ENCODE results near the gene KRTAP5-3. TPM values are rescaled to one million over a fixed set of nuclear protein-coding genes. Genes with fewer than 3 reads are reported as not detected.
"Not testable (repeated sequence)": the region's sequence is repeated elsewhere in the genome, so short reads cannot be mapped to it uniquely, and the experiment has no call there.

Gene KRTAP5-3
- total RNA-seq, 1 experiment from 2014 or later, result not detected

GRCh38 chr11:1603629-1604028, 4.6 kb downstream of the KRTAP5-3 start:
- Histone ChIP-seq H3K79me2 (ENCODE audit: insufficient read depth, low read length) (no peaks in the 10 kb centered on the region), H3K23ac (ENCODE audit: insufficient read length, low read depth, low read length) (no peak overlapping the region), H3K27me3 (ENCODE audit: insufficient read depth, low read length) (no peaks in the 10 kb centered on the region), H2AFZ (ENCODE audit: low read length) (no peak overlapping the region), H2AK5ac (ENCODE audit: insufficient read length, low read length) (no peak overlapping the region), H2BK120ac (ENCODE audit: low read depth, low read length, poor library complexity, severe bottlenecking) (no peak overlapping the region), H3K18ac (ENCODE audit: insufficient read length, low read depth, low read length) (no peak overlapping the region), H3K4ac (ENCODE audit: low read depth, low read length) (no peak overlapping the region), H2BK15ac (ENCODE audit: low read depth, low read length) (no peak overlapping the region), H3K79me1 (ENCODE audit: insufficient read depth, low read depth, low read length, poor library complexity, severe bottlenecking) (no peaks in the 10 kb centered on the region), H3K23me2 (ENCODE audit: insufficient read length, low read depth, low read length, poor library complexity, severe bottlenecking) (no peaks in the 10 kb centered on the region), H4K20me1 (ENCODE audit: control insufficient read depth, insufficient read depth, insufficient read length) (no peaks in the 10 kb centered on the region), H2BK20ac (ENCODE audit: low read depth, low read length, poor library complexity, severe bottlenecking) (no peak overlapping the region), H3K56ac (ENCODE audit: insufficient read length, low read depth, low read length) (no peak overlapping the region), H3K9me3 (ENCODE audit: control insufficient read depth, low read depth, low read length) (no peaks in the 10 kb centered on the region), H2BK12ac (ENCODE audit: insufficient read length, low read depth, low read length) (no peak overlapping the region), H4K8ac (replicated peaks; ENCODE audit: insufficient read length, low read depth, low read length) (no peak overlapping the region), H4K91ac (ENCODE audit: insufficient read length, low read depth, low read length) (no peak overlapping the region), H3K9ac (ENCODE audit: extremely low read depth, insufficient read length, low read length) (no peak overlapping the region), H3T11ph (ENCODE audit: low read length) (no peak overlapping the region), H3K27ac (ENCODE audit: insufficient read length, low read depth, low read length) (no peak overlapping the region), H4K5ac (ENCODE audit: insufficient read length, low read depth, low read length) (no peak overlapping the region), H2BK5ac (ENCODE audit: insufficient read length, low read length) (no peak overlapping the region), H3K4me2 (ENCODE audit: insufficient read depth, insufficient read length, low read length) (no peak overlapping the region), H3K4me1 (ENCODE audit: insufficient read depth, low read length) (no peaks in the 10 kb centered on the region), H3K14ac (ENCODE audit: insufficient read depth, low read length) (no peak overlapping the region)
- Mint-ChIP-seq H3K9me3 (peaks cover 13 to 19% of the 10 kb centered on the region in 2 experiments), H3K4me1 (peaks cover 15 to 22% of the 10 kb centered on the region in 2 experiments), H3K27me3 (ENCODE audit: low read depth) (peaks cover 46% of the 10 kb centered on the region), H3K27ac (no peak overlapping the region), H3K4me3 (no peak overlapping the region), H3K36me3 (ENCODE audit: insufficient read depth in 1 of 3, low read depth in 3 of 3) (peaks cover 4 to 8% (median 4%) of the 10 kb centered on the region in 3 experiments; a peak in 6 of 7 replicates)
- no CpG with 5 or more reads among the region's 1 CpG for WGBS (ENCODE audit: extremely low coverage, insufficient read length, low lambda C conversion rate)
- no peak for TF ChIP-seq CTCF (conservative IDR thresholded peaks at IDR 0.05)
- DNase-seq, result no peak

GRCh38 chr11:1601663-1602062, 6.6 kb downstream of the KRTAP5-3 start:
- not testable (repeated sequence) for H2BK5ac ChIP-seq (ENCODE audit: insufficient read length, low read length); H2BK12ac ChIP-seq (ENCODE audit: insufficient read length, low read depth, low read length); H3K23ac ChIP-seq (ENCODE audit: insufficient read length, low read depth, low read length); H3K79me1 ChIP-seq (ENCODE audit: insufficient read depth, low read depth, low read length, poor library complexity, severe bottlenecking); H3T11ph ChIP-seq (ENCODE audit: low read length); H2BK20ac ChIP-seq (ENCODE audit: low read depth, low read length, poor library complexity, severe bottlenecking); H2AK5ac ChIP-seq (ENCODE audit: insufficient read length, low read length); H3K4me2 ChIP-seq (ENCODE audit: insufficient read depth, insufficient read length, low read length); H2BK15ac ChIP-seq (ENCODE audit: low read depth, low read length); H3K4ac ChIP-seq (ENCODE audit: low read depth, low read length); H3K9ac ChIP-seq (ENCODE audit: extremely low read depth, insufficient read length, low read length); H3K9me3 ChIP-seq (ENCODE audit: control insufficient read depth, low read depth, low read length); H2BK120ac ChIP-seq (ENCODE audit: low read depth, low read length, poor library complexity, severe bottlenecking); H4K91ac ChIP-seq (ENCODE audit: insufficient read length, low read depth, low read length); H3K27ac Mint-ChIP-seq; H3K56ac ChIP-seq (ENCODE audit: insufficient read length, low read depth, low read length); H3K4me1 ChIP-seq (ENCODE audit: insufficient read depth, low read length); H4K20me1 ChIP-seq (ENCODE audit: control insufficient read depth, insufficient read depth, insufficient read length); H3K79me2 ChIP-seq (ENCODE audit: insufficient read depth, low read length); H3K27me3 ChIP-seq (ENCODE audit: insufficient read depth, low read length); DNase-seq; H3K18ac ChIP-seq (ENCODE audit: insufficient read length, low read depth, low read length); H3K27ac ChIP-seq (ENCODE audit: insufficient read length, low read depth, low read length); H2AFZ ChIP-seq (ENCODE audit: low read length); H3K4me3 Mint-ChIP-seq; H4K8ac ChIP-seq (replicated peaks; ENCODE audit: insufficient read length, low read depth, low read length); H3K14ac ChIP-seq (ENCODE audit: insufficient read depth, low read length); H3K36me3 Mint-ChIP-seq (ENCODE audit: insufficient read depth in 1 of 3, low read depth in 3 of 3); H3K23me2 ChIP-seq (ENCODE audit: insufficient read length, low read depth, low read length, poor library complexity, severe bottlenecking); H4K5ac ChIP-seq (ENCODE audit: insufficient read length, low read depth, low read length)
- H3K9me3 Mint-ChIP-seq, result peaks cover 13 to 19% of the 10 kb centered on the region in 2 experiments
- H3K4me1 Mint-ChIP-seq, result peaks cover 18 to 25% of the 10 kb centered on the region in 2 experiments
- H3K27me3 Mint-ChIP-seq (ENCODE audit: low read depth), result peaks cover 45% of the 10 kb centered on the region
- WGBS (ENCODE audit: extremely low coverage, insufficient read length, low lambda C conversion rate), result no CpG with 5 or more reads among the region's 3 CpGs
